ENCODE measurements around the gene C16orf54. TPM values are rescaled to one million over a fixed set of nuclear protein-coding genes. Genes with fewer than 3 reads are reported as not detected.
A peak's percentile ranks its signal among the peaks of the same experiment; 100 is the strongest.
"Not testable (repeated sequence)": the region's sequence is repeated elsewhere in the genome, so short reads cannot be mapped to it uniquely, and the experiment has no call there.

C16orf54 gene
- total RNA-seq, 1 donor from 2014 or later: not detected

GRCh38 chr16:29779474-29779873, 33.7 kb upstream of the C16orf54 start:
- Histone ChIP-seq H3K36me3 (ENCODE audit: control insufficient read depth, insufficient read depth, low read length) (no peaks in the 10 kb centered on the region), H3K4me3 (ENCODE audit: low read depth, low read length) (no peak overlapping the region), H3K27me3 (ENCODE audit: control insufficient read depth, insufficient read depth, low read length) (no peaks in the 10 kb centered on the region)
- DNase-seq (ENCODE audit: low read depth) (peak; percentile 52), FAIRE-seq (no peak)
- TF ChIP-seq, protein P1, sequence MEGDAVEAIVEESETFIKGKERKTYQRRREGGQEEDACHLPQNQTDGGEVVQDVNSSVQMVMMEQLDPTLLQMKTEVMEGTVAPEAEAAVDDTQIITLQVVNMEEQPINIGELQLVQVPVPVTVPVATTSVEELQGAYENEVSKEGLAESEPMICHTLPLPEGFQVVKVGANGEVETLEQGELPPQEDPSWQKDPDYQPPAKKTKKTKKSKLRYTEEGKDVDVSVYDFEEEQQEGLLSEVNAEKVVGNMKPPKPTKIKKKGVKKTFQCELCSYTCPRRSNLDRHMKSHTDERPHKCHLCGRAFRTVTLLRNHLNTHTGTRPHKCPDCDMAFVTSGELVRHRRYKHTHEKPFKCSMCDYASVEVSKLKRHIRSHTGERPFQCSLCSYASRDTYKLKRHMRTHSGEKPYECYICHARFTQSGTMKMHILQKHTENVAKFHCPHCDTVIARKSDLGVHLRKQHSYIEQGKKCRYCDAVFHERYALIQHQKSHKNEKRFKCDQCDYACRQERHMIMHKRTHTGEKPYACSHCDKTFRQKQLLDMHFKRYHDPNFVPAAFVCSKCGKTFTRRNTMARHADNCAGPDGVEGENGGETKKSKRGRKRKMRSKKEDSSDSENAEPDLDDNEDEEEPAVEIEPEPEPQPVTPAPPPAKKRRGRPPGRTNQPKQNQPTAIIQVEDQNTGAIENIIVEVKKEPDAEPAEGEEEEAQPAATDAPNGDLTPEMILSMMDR (IDR thresholded peaks at IDR 0.05; ENCODE audit: insufficient read depth, low read length, severe bottlenecking): no peak

DNA sequence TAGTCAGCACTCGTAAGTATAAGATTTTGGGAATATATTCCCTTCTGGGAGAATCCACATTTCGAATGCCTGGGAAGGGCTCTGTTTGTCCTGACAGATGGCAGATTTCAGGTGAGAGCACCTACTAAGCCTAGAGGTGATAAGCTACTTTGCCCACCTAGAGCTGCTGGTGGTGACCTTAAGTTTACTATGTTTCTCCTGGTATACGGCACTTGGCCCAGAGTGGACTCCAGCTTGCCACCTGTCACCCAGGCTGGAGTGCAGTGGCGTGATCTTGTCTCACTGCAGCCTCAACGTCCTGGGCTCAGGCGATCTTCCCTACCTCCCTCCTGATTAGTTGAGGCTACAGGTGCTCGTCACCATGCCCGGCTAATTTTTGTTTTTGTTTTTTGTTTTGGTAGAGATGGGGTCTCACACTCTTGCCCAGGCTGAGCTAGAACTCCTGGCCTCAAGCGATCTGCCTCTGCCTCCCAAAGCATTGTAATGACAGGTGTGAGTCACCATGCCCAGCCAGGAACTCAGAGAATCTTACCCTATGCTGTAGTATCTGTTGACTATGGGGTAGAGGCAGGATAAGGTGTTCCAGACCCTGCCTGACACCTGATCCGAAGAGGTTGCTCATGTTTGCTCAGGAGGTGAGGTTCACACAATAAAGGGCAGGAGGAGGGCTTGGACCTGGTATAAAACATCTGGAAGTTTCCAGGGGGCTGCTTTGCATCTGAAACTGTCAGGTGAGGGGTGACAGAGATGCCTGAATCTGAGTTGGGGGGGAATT, 32.0 kb upstream of the C16orf54 start, which contains the start of gene ZG16:
Gene ZG16 (plus strand): TSS at position 681 of the 775 bp plus-strand sequence. CDS start 1,011 bp downstream, outside the sequence.
- no peaks in the 10 kb centered on the region for H3K36me3 ChIP-seq (ENCODE audit: control insufficient read depth, insufficient read depth, low read length)
- FAIRE-seq (no peak), DNase-seq (ENCODE audit: low read depth) (no peak)
- no peaks in the 10 kb centered on the region for H3K27me3 ChIP-seq (ENCODE audit: control insufficient read depth, insufficient read depth, low read length)
- TF ChIP-seq, protein P1 (IDR thresholded peaks at IDR 0.05; ENCODE audit: insufficient read depth, low read length, severe bottlenecking): no peak
- no peak within 1 kb of the TSS for H3K4me3 ChIP-seq (ENCODE audit: low read depth, low read length)

- peak; percentile 70 for DNase-seq (ENCODE audit: low read depth)
Measured at GRCh38 chr16:29775742-29776408, 30.1 kb upstream of the C16orf54 start.

DNA sequence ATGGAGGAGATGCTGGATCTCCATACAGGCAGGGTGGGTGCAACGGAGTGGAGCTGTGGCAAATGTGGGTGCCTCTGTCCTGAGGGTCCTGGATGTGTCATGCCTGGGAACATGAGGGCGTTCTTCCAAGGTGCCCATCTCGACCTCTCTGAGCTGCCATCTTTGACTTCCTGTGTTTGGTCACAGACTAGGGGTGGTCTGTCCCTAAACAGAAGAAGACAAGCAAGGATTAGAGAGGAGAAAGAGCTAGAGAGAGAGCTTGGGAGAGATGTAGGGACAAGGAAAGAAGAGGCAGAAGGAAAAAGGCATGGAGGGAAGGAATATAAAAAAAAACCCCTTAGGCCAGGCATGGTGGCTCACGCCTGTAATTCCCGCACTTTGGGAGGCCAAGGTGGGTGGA, 28.9 kb upstream of the C16orf54 start:
- FAIRE-seq (no peak), DNase-seq (ENCODE audit: low read depth) (no peak)
- TF ChIP-seq, protein P1 (IDR thresholded peaks at IDR 0.05; ENCODE audit: insufficient read depth, low read length, severe bottlenecking): no peak
- Histone ChIP-seq H3K27me3 (ENCODE audit: control insufficient read depth, insufficient read depth, low read length) (no peaks in the 10 kb centered on the region), H3K36me3 (ENCODE audit: control insufficient read depth, insufficient read depth, low read length) (no peaks in the 10 kb centered on the region), H3K4me3 (ENCODE audit: low read depth, low read length) (no peak overlapping the region)

More at GRCh38 chr16:29775742-29776408, 30.1 kb upstream of the C16orf54 start:
- no peak for FAIRE-seq
- TF ChIP-seq, protein P1 (IDR thresholded peaks at IDR 0.05; ENCODE audit: insufficient read depth, low read length, severe bottlenecking): no peak
- Histone ChIP-seq H3K4me3 (ENCODE audit: low read depth, low read length) (no peak overlapping the region), H3K36me3 (ENCODE audit: control insufficient read depth, insufficient read depth, low read length) (no peaks in the 10 kb centered on the region), H3K27me3 (ENCODE audit: control insufficient read depth, insufficient read depth, low read length) (no peaks in the 10 kb centered on the region)

- H3K27me3 ChIP-seq (ENCODE audit: control insufficient read depth, insufficient read depth, low read length); DNase-seq (ENCODE audit: low read depth); H3K36me3 ChIP-seq (ENCODE audit: control insufficient read depth, insufficient read depth, low read length); FAIRE-seq; H3K4me3 ChIP-seq (ENCODE audit: low read depth, low read length): not testable (repeated sequence)
Measured at GRCh38 chr16:29772330-29772729, 26.5 kb upstream of the C16orf54 start.

DNA sequence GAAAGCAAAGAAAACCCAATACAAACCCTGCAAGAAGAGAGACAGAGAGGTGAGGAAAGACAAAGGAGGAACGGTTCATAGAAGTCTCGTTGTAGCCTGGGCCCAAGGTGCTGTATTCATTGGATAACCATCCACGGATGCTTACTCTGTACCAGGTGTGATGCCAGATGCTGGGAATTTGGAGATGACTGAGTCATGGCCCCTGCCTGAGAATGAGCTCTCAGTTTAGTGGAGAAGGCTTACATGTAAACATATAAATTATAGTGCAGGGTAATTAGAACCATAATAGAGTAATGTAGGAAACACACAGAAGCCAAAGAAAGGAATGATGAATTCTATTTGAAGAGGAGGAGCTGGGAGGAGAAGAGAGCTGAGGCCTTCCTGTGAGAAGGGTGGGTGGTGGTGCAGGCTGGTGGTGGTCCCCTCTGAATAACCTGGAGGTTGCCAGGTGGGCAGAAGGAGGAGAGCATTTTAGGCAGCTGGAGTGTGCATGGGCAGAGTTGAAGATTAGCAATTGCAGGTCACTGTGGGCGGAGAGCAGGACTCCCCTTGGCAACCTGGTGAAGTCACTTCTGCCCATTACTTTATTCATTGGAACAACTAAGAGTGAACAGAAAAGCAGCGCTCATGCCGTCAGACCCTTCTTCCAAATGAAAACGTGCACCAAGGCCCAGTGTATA, 24.6 kb upstream of the C16orf54 start:
- no peak overlapping the region for H3K4me3 ChIP-seq (ENCODE audit: low read depth, low read length)
- no peak for DNase-seq (ENCODE audit: low read depth)
- no peak for FAIRE-seq
- TF ChIP-seq, protein P1 (IDR thresholded peaks at IDR 0.05; ENCODE audit: insufficient read depth, low read length, severe bottlenecking): no peak
- H3K27me3 ChIP-seq (ENCODE audit: control insufficient read depth, insufficient read depth, low read length): no peaks in the 10 kb centered on the region
- no peaks in the 10 kb centered on the region for H3K36me3 ChIP-seq (ENCODE audit: control insufficient read depth, insufficient read depth, low read length)
